Activated B cell treated with CpG ODN at 0.5 μM for 24 hours (primary cell): Measurements from ENCODE around the gene SCAND1. TPM values are rescaled to one million over a fixed set of nuclear protein-coding genes. Genes with fewer than 3 reads are reported as not detected.

Source experiments
- ATAC-seq: fragments of 200-7000 bp; cut with Tn5 transposase; one replicate; pipeline ENCODE4 v1.10.0; 2021; ENCODE audit warnings: low read depth, mild to moderate bottlenecking, moderate library complexity
- CTCF ChIA-PET: fragments of 350-600 bp; sonication (Branson Sonifier 250); formaldehyde crosslinking; loops from one replicate; lab custom pipeline; 2021; ENCODE audit warnings: antibody characterized with exemption; lab: Charles Lee
- POLR2A ChIA-PET: fragments of 350-600 bp; sonication (Branson Sonifier 250); formaldehyde crosslinking; loops from one replicate; lab custom pipeline; 2021; ENCODE audit warnings: antibody characterized with exemption; lab: Charles Lee
- DNase-seq: peaks from one replicate; pipeline ENCODE4 v3.0.0; 2022
- H3K27ac Mint-ChIP-seq: one replicate; pipeline ENCODE4 v1.8.0; 2020; ENCODE audit warnings: mixed read lengths
- H3K27me3 Mint-ChIP-seq: one replicate; pipeline ENCODE4 v1.8.0; 2021; ENCODE audit warnings: mixed read lengths
- H3K36me3 Mint-ChIP-seq: one replicate; pipeline ENCODE4 v1.8.0; 2021; ENCODE audit warnings: low read depth, mixed read lengths
- H3K4me1 Mint-ChIP-seq: one replicate; pipeline ENCODE4 v1.8.0; 2021; ENCODE audit warnings: mixed read lengths
- H3K4me3 Mint-ChIP-seq: one replicate; pipeline ENCODE4 v1.8.0; 2020; ENCODE audit warnings: mild to moderate bottlenecking, mixed read lengths
- H3K9me3 Mint-ChIP-seq: one replicate; pipeline ENCODE4 v1.8.0; 2020; ENCODE audit warnings: mixed read lengths
- CTCF ChIP-seq: fragments of 200-600 bp; IDR thresholded peaks from one replicate; pipeline ENCODE4 v1.8.0; 2022; ENCODE audit warnings: antibody characterized with exemption, mild to moderate bottlenecking
- intact Hi-C: fragments of 100-400 bp; cut with micrococcal nuclease; formaldehyde crosslinking; loops from one replicate; pipeline ENCODE4 v1.15.1; 2024
- total RNA-seq: library from RNA; stranded (reverse); gene quantifications from 2 replicates; pipeline ENCODE4 v1.2.3, GENCODE V29; 2022

SCAND1 gene
- total RNA-seq, 1 donor from 2014 or later: 35.9 TPM

GRCh38 chr20:35910254-35910653, 44.0 kb downstream of the SCAND1 start:
- DNase-seq (no peak), ATAC-seq (no peak)
- POLR2A ChIA-PET: no interaction called here
- H3K9me3 Mint-ChIP-seq: no peaks in the 10 kb centered on the region
- H3K27ac Mint-ChIP-seq: no peak overlapping the region
- no peaks in the 10 kb centered on the region for H3K27me3 Mint-ChIP-seq
- intact Hi-C loops: no loop called here
- CTCF ChIA-PET: no interaction called here
- H3K4me3 Mint-ChIP-seq: no peak overlapping the region
- H3K36me3 Mint-ChIP-seq: peaks cover 81% of the 10 kb centered on the region
- no peaks in the 10 kb centered on the region for H3K4me1 Mint-ChIP-seq
- TF ChIP-seq CTCF: no peak

GRCh38 chr20:35909796-35910195, 44.5 kb downstream of the SCAND1 start:
- Mint-ChIP-seq H3K4me1 (no peaks in the 10 kb centered on the region), H3K36me3 (peaks cover 86% of the 10 kb centered on the region), H3K27ac (no peak overlapping the region), H3K27me3 (no peaks in the 10 kb centered on the region), H3K4me3 (no peak overlapping the region), H3K9me3 (no peaks in the 10 kb centered on the region)
- ATAC-seq (no peak), DNase-seq (no peak)
- POLR2A ChIA-PET: no interaction called here
- intact Hi-C loops: no loop called here
- no peak for TF ChIP-seq CTCF
- CTCF ChIA-PET: no interaction called here

- Mint-ChIP-seq H3K4me1 (no peaks in the 10 kb centered on the region), H3K36me3 (peaks cover 85% of the 10 kb centered on the region), H3K27me3 (no peaks in the 10 kb centered on the region), H3K27ac (no peak overlapping the region), H3K4me3 (no peak overlapping the region), H3K9me3 (no peaks in the 10 kb centered on the region)
- intact Hi-C loops: no loop called here
- ATAC-seq: no peak
- TF ChIP-seq CTCF: no peak
- CTCF ChIA-PET: no interaction called here
- no peak for DNase-seq
- POLR2A ChIA-PET: no interaction called here
Observed at GRCh38 chr20:35909176-35909575, 45.1 kb downstream of the SCAND1 start.

- POLR2A ChIA-PET: no interaction called here
- Mint-ChIP-seq H3K36me3 (peaks cover 82% of the 10 kb centered on the region), H3K27me3 (no peaks in the 10 kb centered on the region), H3K4me3 (no peak overlapping the region), H3K4me1 (no peaks in the 10 kb centered on the region), H3K27ac (no peak overlapping the region), H3K9me3 (no peaks in the 10 kb centered on the region)
- intact Hi-C loops: no loop called here
- CTCF ChIA-PET: no interaction called here
- DNase-seq (no peak), ATAC-seq (no peak)
- no peak for TF ChIP-seq CTCF
Observed at GRCh38 chr20:35908007-35908406, 46.3 kb downstream of the SCAND1 start.

- intact Hi-C loops: no loop called here
- H3K27ac Mint-ChIP-seq: no peak overlapping the region
- CTCF ChIA-PET: no interaction called here
- H3K9me3 Mint-ChIP-seq: no peaks in the 10 kb centered on the region
- ATAC-seq (no peak), DNase-seq (no peak)
- no peaks in the 10 kb centered on the region for H3K27me3 Mint-ChIP-seq
- POLR2A ChIA-PET: no interaction called here
- H3K4me3 Mint-ChIP-seq: no peak overlapping the region
- H3K36me3 Mint-ChIP-seq: peaks cover 77% of the 10 kb centered on the region
- no peaks in the 10 kb centered on the region for H3K4me1 Mint-ChIP-seq
- TF ChIP-seq CTCF: no peak
Observed at GRCh38 chr20:35907017-35907701, 47.1 kb downstream of the SCAND1 start.
